PC-9 (cell line): Measurements from ENCODE around the gene PNPLA2. TPM values are rescaled to one million over a fixed set of nuclear protein-coding genes. Genes with fewer than 3 reads are reported as not detected.

ENCODE experiments used
- BruUV-seq: library from RNA; stranded (reverse); fragments of 400-500 nt; replicated peaks from 2 replicates; lab custom pipeline; 2021; lab: Mats Ljungman, UMichigan
- CTCF ChIA-PET: fragments of 300-600 bp; sonication (Branson Sonifier 250); formaldehyde crosslinking; loops from one replicate; lab custom pipeline; 2022; ENCODE audit warnings: antibody characterized with exemption; lab: Charles Lee
- POLR2A ChIA-PET: fragments of 300-600 bp; sonication (Branson Sonifier 250); formaldehyde crosslinking; loops from one replicate; lab custom pipeline; 2022; ENCODE audit warnings: antibody characterized with exemption; ENCODE audit not compliant: unreplicated experiment; lab: Charles Lee
- DNase-seq, 2 experiments: peaks; one replicate each; pipeline versions ENCODE4 v3.0.0 to v3.0.0-alpha.2; 2015 to 2022; ENCODE audit warnings: mixed read lengths in 1 of 2
- H2AFZ ChIP-seq: fragments of 200-600 bp; sonication (generic); 2 replicates; pipeline ENCODE4 v1.8.1; 2017; ENCODE audit warnings: antibody characterized with exemption
- H3F3A ChIP-seq: fragments of 200-600 bp; sonication (generic); 2 replicates; pipeline ENCODE4 v1.8.1; 2017; ENCODE audit warnings: antibody characterized with exemption, mild to moderate bottlenecking, low read depth; ENCODE audit not compliant: insufficient read depth
- H3K27ac ChIP-seq: fragments of 200-600 bp; sonication (generic); 2 replicates; pipeline ENCODE4 v1.6.1; 2016; ENCODE audit warnings: mixed run types
- H3K27me3 ChIP-seq: fragments of 200-600 bp; sonication (generic); 2 replicates; pipeline ENCODE4 v1.6.1; 2016; ENCODE audit warnings: low read depth, mixed run types; ENCODE audit not compliant: insufficient read depth
- H3K36me3 ChIP-seq: fragments of 200-600 bp; sonication (generic); 2 replicates; pipeline ENCODE4 v1.6.1; 2016; ENCODE audit warnings: low read depth, mixed run types
- H3K4me1 ChIP-seq: fragments of 200-600 bp; sonication (generic); replicated peaks from 2 replicates; pipeline ENCODE4 v1.6.1; 2016; ENCODE audit warnings: mixed run types; ENCODE audit not compliant: insufficient read depth
- H3K4me2 ChIP-seq: fragments of 200-600 bp; sonication (generic); 2 replicates; pipeline ENCODE4 v1.6.1; 2017; ENCODE audit warnings: mixed run types
- H3K4me3 ChIP-seq: fragments of 200-600 bp; sonication (generic); 2 replicates; pipeline ENCODE4 v1.6.1; 2016; ENCODE audit warnings: mixed run types
- H3K79me2 ChIP-seq: fragments of 200-600 bp; sonication (generic); 2 replicates; pipeline ENCODE4 v1.6.1; 2017; ENCODE audit warnings: low read depth, mixed run types
- H3K9me2 ChIP-seq: fragments of 200-600 bp; sonication (generic); 2 replicates; pipeline ENCODE4 v1.8.1; 2017; ENCODE audit warnings: mild to moderate bottlenecking; ENCODE audit not compliant: insufficient read depth
- H3K9me3 ChIP-seq: fragments of 200-600 bp; sonication (generic); 2 replicates; pipeline ENCODE4 v1.8.1; 2016; ENCODE audit warnings: low read depth; ENCODE audit not compliant: insufficient read depth
- H4K20me1 ChIP-seq: fragments of 200-600 bp; sonication (generic); 2 replicates; pipeline ENCODE4 v1.8.1; 2017; ENCODE audit not compliant: insufficient read depth
- CTCF ChIP-seq: fragments of 200-600 bp; sonication (generic); conservative IDR thresholded peaks from 2 replicates; pipeline ENCODE4 v1.6.1; 2017; ENCODE audit warnings: mixed run types, antibody characterized with exemption, mild to moderate bottlenecking, moderate library complexity
- EZH2 ChIP-seq: fragments of 200-600 bp; sonication (generic); IDR thresholded peaks from 2 replicates; pipeline ENCODE4 v1.8.0; 2017; ENCODE audit warnings: antibody characterized with exemption, low read depth
- intact Hi-C: fragments of 100-400 bp; cut with micrococcal nuclease; formaldehyde crosslinking; loops from one replicate; pipeline ENCODE4 v1.10.0; 2022; ENCODE audit not compliant: unreplicated experiment
- total RNA-seq: library from RNA; stranded (reverse); gene quantifications from 2 replicates; pipeline ENCODE4 v1.2.3, GENCODE V29; 2021

The PNPLA2 gene
- total RNA-seq, 1 experiment from 2014 or later = 137 TPM

- TF ChIP-seq EZH2 (no peak), CTCF (no peak)
- intact Hi-C loops = no loop called here
- Histone ChIP-seq H3K27ac (no peak overlapping the region), H3K36me3 (no peaks in the 10 kb centered on the region), H3K27me3 (no peaks in the 10 kb centered on the region), H3K79me2 (no peaks in the 10 kb centered on the region), H3F3A (no peaks in the 10 kb centered on the region), H3K9me3 (no peaks in the 10 kb centered on the region), H3K9me2 (no peaks in the 10 kb centered on the region), H4K20me1 (no peaks in the 10 kb centered on the region; the same call in 1 of the 2 replicates), H3K4me2 (no peak overlapping the region), H3K4me1 (no peaks in the 10 kb centered on the region), H2AFZ (no peak overlapping the region), H3K4me3 (no peak overlapping the region)
- ChIA-PET POLR2A (no interaction called here), CTCF (no interaction called here)
- DNase-seq = no peak
- BruUV-seq = no TSS peak
Observed at GRCh38 chr11:862696-863022, 43.9 kb downstream of the PNPLA2 start.

DNA sequence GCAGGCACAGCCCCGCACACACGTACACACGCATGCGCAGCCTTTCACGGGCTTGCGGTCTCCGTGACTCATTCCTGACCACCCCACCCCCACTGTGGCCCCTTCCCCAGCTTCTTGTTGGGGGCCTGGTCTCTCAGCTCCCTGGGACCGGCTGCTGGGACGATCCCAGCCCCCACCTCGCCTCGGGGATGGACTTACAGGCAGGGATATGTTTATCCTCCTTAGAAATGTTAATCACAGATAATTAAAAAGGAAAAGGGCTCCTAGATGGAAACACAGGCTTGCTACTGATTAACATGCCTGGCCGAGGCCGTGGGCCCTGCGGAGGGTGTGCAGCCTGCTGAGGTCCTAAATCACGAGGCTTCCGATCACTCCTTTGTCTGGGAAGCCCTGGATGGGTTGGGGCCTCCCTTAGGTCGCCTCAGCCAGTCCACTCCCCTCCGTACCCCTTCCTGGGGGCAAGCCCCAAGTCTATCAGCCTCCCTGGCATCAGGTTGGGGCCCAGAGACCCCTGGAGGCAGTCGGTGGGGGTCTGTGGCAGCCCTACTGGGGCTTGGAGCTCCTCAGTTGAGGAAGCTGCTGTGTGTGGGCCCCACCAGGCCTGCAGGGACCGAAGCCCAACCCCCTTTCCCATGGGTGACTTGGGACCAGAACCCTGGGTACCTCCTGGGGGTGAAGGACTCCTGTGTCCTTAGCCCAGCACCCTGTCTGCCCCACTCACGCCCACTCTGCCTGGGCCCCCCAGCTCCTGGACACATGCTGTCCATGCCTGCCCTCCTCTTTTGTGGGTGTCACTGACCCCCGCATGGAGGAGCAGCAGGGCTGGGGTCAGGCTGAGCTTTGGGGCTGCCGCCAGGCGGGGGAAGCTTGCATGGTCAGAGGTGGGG lies 44.6 kb downstream of the PNPLA2 start:
- Histone ChIP-seq H3K4me2 (no peak overlapping the region), H3K36me3 (no peaks in the 10 kb centered on the region), H3K9me2 (no peaks in the 10 kb centered on the region), H3K9me3 (no peaks in the 10 kb centered on the region), H3K4me3 (no peak overlapping the region), H3K4me1 (no peaks in the 10 kb centered on the region), H2AFZ (no peak overlapping the region), H3K79me2 (no peaks in the 10 kb centered on the region), H3K27me3 (no peaks in the 10 kb centered on the region), H4K20me1 (no peaks in the 10 kb centered on the region; the same call in 1 of the 2 replicates), H3F3A (no peaks in the 10 kb centered on the region), H3K27ac (no peak overlapping the region)
- POLR2A ChIA-PET = no interaction called here
- no peak for DNase-seq
- BruUV-seq = no TSS peak
- CTCF ChIA-PET = no interaction called here
- TF ChIP-seq EZH2 (no peak), CTCF (no peak)
- intact Hi-C loops = no loop called here

DNA sequence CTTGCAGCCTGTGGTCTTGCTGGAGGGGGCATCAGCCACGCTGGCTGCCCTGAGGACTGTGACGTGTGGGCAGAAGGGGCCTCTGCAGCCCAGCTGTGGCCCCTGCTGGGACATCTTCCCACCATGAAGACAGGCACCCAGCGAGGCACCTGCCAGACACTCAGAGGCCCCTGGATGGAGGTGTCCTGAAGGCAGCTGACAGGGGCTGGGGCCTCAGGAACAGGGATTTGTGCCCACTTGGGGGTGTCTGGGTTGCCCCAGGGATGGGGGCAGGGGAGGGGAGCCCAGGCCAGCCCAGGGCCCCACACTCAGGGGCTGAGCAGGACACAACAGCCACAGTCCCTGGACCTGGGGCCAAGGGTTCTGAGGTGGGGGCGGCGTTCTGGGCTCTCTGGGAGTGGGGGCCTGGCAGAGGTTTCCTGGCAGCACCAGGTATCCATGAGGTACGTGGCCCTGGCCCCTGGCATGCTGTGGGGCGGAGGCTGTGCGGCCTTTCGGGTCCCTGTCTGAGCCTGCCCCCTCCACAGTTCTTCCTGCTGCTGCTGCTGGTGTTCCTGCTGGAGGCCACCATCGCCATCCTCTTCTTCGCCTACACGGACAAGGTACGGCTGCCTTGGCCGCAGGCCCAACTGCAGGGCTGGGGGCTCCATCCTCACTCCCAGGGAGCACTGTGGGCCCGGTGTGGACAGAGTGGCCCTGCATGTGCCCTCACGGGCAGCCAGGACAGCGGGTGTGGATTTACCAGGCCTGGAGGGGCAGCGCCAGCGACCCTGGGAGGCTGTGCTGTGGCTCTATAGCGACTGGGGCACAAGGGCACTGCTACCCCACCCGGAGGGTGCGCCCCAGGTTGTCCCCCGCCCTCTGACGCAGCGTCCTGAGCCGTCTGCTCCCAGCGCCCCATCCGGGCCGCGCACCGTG lies 45.5 kb downstream of the PNPLA2 start:
- no peak overlapping the region for H2AFZ ChIP-seq
- H3K4me1 ChIP-seq = no peaks in the 10 kb centered on the region
- DNase-seq = no peak
- H3K9me3 ChIP-seq = no peaks in the 10 kb centered on the region
- POLR2A ChIA-PET = no interaction called here
- no peaks in the 10 kb centered on the region; the same call in 1 of the 2 replicates for H4K20me1 ChIP-seq
- H3K36me3 ChIP-seq = no peaks in the 10 kb centered on the region
- H3K27ac ChIP-seq = no peak overlapping the region
- no peaks in the 10 kb centered on the region for H3F3A ChIP-seq
- TF ChIP-seq EZH2 (no peak), CTCF (no peak)
- intact Hi-C loops = no loop called here
- no peak overlapping the region for H3K4me2 ChIP-seq
- no peaks in the 10 kb centered on the region for H3K79me2 ChIP-seq
- H3K9me2 ChIP-seq = no peaks in the 10 kb centered on the region
- no peak overlapping the region for H3K4me3 ChIP-seq
- no peaks in the 10 kb centered on the region for H3K27me3 ChIP-seq
- CTCF ChIA-PET = no interaction called here
- BruUV-seq = no TSS peak
